Liver (tissue), 9 donors: Measurements from ENCODE around the gene CARS1. TPM values are rescaled to one million over a fixed set of nuclear protein-coding genes. Genes with fewer than 3 reads are reported as not detected.

Experiments used
- DNase-seq: peaks from one replicate; pipeline ENCODE4 v3.0.0-alpha.2; 2017; ENCODE audit warnings: low spot score
- H3K27ac ChIP-seq, 2 donors: one replicate each; pipeline ENCODE4 v1.7.0; 2013; ENCODE audit warnings: inconsistent platforms in 2 of 2, low read length in 2 of 2, control low read depth in 1 of 2, low read depth in 1 of 2, mild to moderate bottlenecking in 1 of 2
- H3K27me3 ChIP-seq, 4 donors: one replicate each; pipeline versions ENCODE4 v1.6.1 to v1.7.0; 2013; ENCODE audit warnings: low read length in 3 of 4, inconsistent platforms in 1 of 4, mild to moderate bottlenecking in 1 of 4, moderate library complexity in 1 of 4; ENCODE audit not compliant: control insufficient read depth in 4 of 4, insufficient read depth in 4 of 4
- H3K36me3 ChIP-seq, 4 donors: one replicate each; pipeline versions ENCODE4 v1.6.1 to v1.7.0; 2013; ENCODE audit warnings: low read length in 3 of 4, mild to moderate bottlenecking in 3 of 4, low read depth in 1 of 4, moderate library complexity in 1 of 4; ENCODE audit not compliant: control insufficient read depth in 4 of 4, insufficient read depth in 3 of 4
- H3K4me1 ChIP-seq, 4 donors: one replicate each; pipeline versions ENCODE4 v1.6.1 to v1.7.0; 2013; ENCODE audit warnings: low read length in 3 of 4, mild to moderate bottlenecking in 3 of 4, moderate library complexity in 1 of 4; ENCODE audit not compliant: control insufficient read depth in 4 of 4, insufficient read depth in 4 of 4
- H3K4me3 ChIP-seq, 3 donors: one replicate each; pipeline versions ENCODE4 v1.6.1 to v1.7.0; 2013; ENCODE audit warnings: low read length in 3 of 3, control low read depth in 1 of 3, low read depth in 1 of 3, mild to moderate bottlenecking in 1 of 3
- H3K9ac ChIP-seq, 2 donors: one replicate each; pipeline ENCODE4 v1.7.0; 2013; ENCODE audit warnings: low read length in 2 of 2, mild to moderate bottlenecking in 2 of 2, moderate library complexity in 2 of 2, control low read depth in 1 of 2, low read depth in 1 of 2
- H3K9me3 ChIP-seq, 4 donors: one replicate each; pipeline versions ENCODE4 v1.6.1 to v1.7.0; 2013; ENCODE audit warnings: low read length in 3 of 4; ENCODE audit not compliant: control insufficient read depth in 4 of 4
- EGR1 ChIP-seq, 2 donors: IDR thresholded peaks; 2 replicates each; pipeline ENCODE4 v1.6.1; 2016 to 2018; ENCODE audit warnings: antibody characterized with exemption in 2 of 2, low read depth in 2 of 2
- FOXA1 ChIP-seq: IDR thresholded peaks from 2 replicates; pipeline ENCODE4 v1.6.1; 2016; ENCODE audit warnings: antibody characterized with exemption
- FOXA2 ChIP-seq: IDR thresholded peaks from 2 replicates; pipeline ENCODE4 v1.6.1; 2016; ENCODE audit warnings: antibody characterized with exemption
- GABPA ChIP-seq, 2 donors: IDR thresholded peaks in 1 of 2; conservative IDR thresholded peaks in 1 of 2; 2 replicates each; pipeline ENCODE4 v1.6.1; 2016; ENCODE audit warnings: antibody characterized with exemption in 2 of 2, mild to moderate bottlenecking in 1 of 2, moderate library complexity in 1 of 2
- HNF4G ChIP-seq: IDR thresholded peaks from 2 replicates; pipeline ENCODE4 v1.6.1; 2016; ENCODE audit warnings: antibody characterized with exemption
- JUND ChIP-seq, 2 donors: IDR thresholded peaks; 2 replicates each; pipeline ENCODE4 v1.6.1; 2016; ENCODE audit warnings: antibody characterized with exemption in 2 of 2
- NR2F2 ChIP-seq: IDR thresholded peaks from 2 replicates; pipeline ENCODE4 v1.6.1; 2016; ENCODE audit warnings: antibody characterized with exemption
- RAD21 ChIP-seq, 2 donors: IDR thresholded peaks; 2 replicates each; pipeline ENCODE4 v1.6.1; 2016; ENCODE audit warnings: antibody characterized with exemption in 2 of 2, mild to moderate bottlenecking in 2 of 2
- REST ChIP-seq: IDR thresholded peaks from 2 replicates; pipeline ENCODE4 v1.6.1; 2016; ENCODE audit warnings: antibody characterized with exemption, mild to moderate bottlenecking
- RXRA ChIP-seq, 2 donors: IDR thresholded peaks; 2 replicates each; pipeline ENCODE4 v1.6.1; 2017 to 2018; ENCODE audit warnings: antibody characterized with exemption in 2 of 2, mild to moderate bottlenecking in 1 of 2
- SP1 ChIP-seq: IDR thresholded peaks from 2 replicates; pipeline ENCODE4 v1.6.1; 2018; ENCODE audit warnings: antibody characterized with exemption, mild to moderate bottlenecking
- TAF1 ChIP-seq: conservative IDR thresholded peaks from 2 replicates; pipeline ENCODE4 v1.6.1; 2016; ENCODE audit warnings: antibody characterized with exemption, mild to moderate bottlenecking
- YY1 ChIP-seq: IDR thresholded peaks from 2 replicates; pipeline ENCODE4 v1.6.1; 2016; ENCODE audit warnings: antibody characterized with exemption, mild to moderate bottlenecking
- ZBTB33 ChIP-seq: IDR thresholded peaks from 2 replicates; pipeline ENCODE4 v1.6.1; 2016; ENCODE audit warnings: antibody characterized with exemption
- WGBS: extraction: QIAGEN DNeasy Blood & Tissue Kit; methylation state at CpG from one replicate; pipeline ENCODE4 v1.1.7; 2013; 5-methylcytosine and 5-hydroxymethylcytosine counted together
- polyA plus RNA-seq, 2 donors: library from polyadenylated mRNA; stranded (reverse) in 1 of 2; unstranded in 1 of 2; fragments of 200-250 nt in 1 of 2; fragments of >200 nt in 1 of 2; fragmentation: Nextera tagmentation in 1 of 2; extraction: Ambion mirVana in 1 of 2; gene quantifications; one replicate each; pipeline versions ENCODE4 v1.2.1 to v1.2.3, GENCODE V29; 2013 to 2015
- total RNA-seq, 2 donors: library from RNA; depleted of rRNA; stranded (reverse); fragments of >200 nt; gene quantifications; one replicate each; pipeline ENCODE4 v1.2.3, GENCODE V29; 2014
- TF ChIP-seq, protein P1 (sequence below): fragments of 150-350 bp; IDR thresholded peaks from 2 replicates; pipeline ENCODE4 v1.5.1; 2017; ENCODE audit warnings: improper control_type of control experiment, low read depth, low read length; ENCODE audit not compliant: missing input control
- TF ChIP-seq, protein P2 (sequence below): IDR thresholded peaks from 2 replicates; pipeline ENCODE4 v1.6.1; 2016; ENCODE audit warnings: antibody characterized with exemption
- donor health status: healthy.
- donor health status: healthy.
- donor health status: healthy.
- donor health status: healthy.
- donor health status: healthy.

Gene CARS1
- total and polyA plus RNA-seq, 4 donors, result 15.2 to 40.1 (median 22.1) TPM

GRCh38 chr11:3090096-3090901, 33.1 kb upstream of the CARS1 start (continued):
- TF ChIP-seq, protein P1, sequence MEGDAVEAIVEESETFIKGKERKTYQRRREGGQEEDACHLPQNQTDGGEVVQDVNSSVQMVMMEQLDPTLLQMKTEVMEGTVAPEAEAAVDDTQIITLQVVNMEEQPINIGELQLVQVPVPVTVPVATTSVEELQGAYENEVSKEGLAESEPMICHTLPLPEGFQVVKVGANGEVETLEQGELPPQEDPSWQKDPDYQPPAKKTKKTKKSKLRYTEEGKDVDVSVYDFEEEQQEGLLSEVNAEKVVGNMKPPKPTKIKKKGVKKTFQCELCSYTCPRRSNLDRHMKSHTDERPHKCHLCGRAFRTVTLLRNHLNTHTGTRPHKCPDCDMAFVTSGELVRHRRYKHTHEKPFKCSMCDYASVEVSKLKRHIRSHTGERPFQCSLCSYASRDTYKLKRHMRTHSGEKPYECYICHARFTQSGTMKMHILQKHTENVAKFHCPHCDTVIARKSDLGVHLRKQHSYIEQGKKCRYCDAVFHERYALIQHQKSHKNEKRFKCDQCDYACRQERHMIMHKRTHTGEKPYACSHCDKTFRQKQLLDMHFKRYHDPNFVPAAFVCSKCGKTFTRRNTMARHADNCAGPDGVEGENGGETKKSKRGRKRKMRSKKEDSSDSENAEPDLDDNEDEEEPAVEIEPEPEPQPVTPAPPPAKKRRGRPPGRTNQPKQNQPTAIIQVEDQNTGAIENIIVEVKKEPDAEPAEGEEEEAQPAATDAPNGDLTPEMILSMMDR, result no peak
- TF ChIP-seq NR2F2, result no peak
- no peak for TF ChIP-seq REST
- no peak for TF ChIP-seq GABPA (IDR thresholded peaks at IDR 0.05 in 1 of 2, conservative IDR thresholded peaks at IDR 0.05 in 1 of 2)
- no peak for TF ChIP-seq RXRA (IDR thresholded peaks at IDR 0.05)
- TF ChIP-seq TAF1, result no peak

DNA sequence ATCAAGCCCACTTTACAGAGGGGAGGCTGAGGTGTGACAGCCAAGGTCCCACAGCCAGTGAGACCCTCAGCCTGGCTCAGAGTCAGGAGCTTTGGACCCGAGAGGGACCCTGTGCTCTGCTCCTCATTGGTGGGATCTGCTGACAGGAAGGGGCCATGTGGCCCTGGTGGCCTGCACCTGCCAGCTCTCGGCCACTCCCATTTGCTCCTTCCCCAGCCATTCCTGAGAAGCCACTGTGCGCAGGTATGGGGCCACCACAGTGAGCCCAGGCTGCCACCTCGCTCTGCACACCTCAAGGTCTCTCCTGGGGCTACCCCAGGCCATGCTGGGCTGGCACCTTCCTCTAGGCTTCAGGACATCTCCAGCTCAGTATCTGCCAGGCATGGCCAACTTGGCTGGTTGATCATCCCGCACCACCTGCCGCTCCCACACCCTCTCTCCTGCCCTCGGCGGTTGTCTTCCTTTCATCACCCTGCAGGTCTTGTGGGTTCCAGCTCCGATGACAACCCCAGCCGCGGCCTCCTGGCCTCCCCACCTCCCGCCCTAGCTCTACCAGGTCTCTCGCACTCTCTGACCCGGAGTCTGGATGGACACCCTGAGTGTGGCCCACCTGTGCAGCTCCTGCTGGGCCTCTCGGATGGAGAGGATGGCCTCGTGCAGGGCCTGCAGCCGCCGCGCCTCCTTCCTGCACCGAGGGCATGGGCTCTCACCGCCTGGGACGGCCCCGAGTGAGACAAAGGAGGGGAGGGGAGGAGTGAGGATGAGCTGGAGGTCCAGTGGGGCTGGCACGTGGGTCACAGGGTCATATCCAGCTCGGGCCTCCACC, 32.2 kb upstream of the CARS1 start:
- H3K9ac ChIP-seq, result no peak overlapping the region
- TF ChIP-seq FOXA1 (no peak), RAD21 (IDR thresholded peaks at IDR 0.05) (no peak), YY1 (no peak), RXRA (IDR thresholded peaks at IDR 0.05) (no peak), SP1 (no peak), EGR1 (IDR thresholded peaks at IDR 0.05; ENCODE audit: low read depth in 2 of 2) (no peak)
- no peak for DNase-seq
- H3K4me1 ChIP-seq, result no peaks in the 10 kb centered on the region
- 93% methylated on average over 25 of the region's 25 CpGs for WGBS
- no peak overlapping the region for H3K4me3 ChIP-seq
- H3K36me3 ChIP-seq, result peaks cover 0 to 2% (median 0%) of the 10 kb centered on the region in 4 donors
- no peaks in the 10 kb centered on the region for H3K27me3 ChIP-seq
- no peak overlapping the region for H3K27ac ChIP-seq
- no peaks in the 10 kb centered on the region for H3K9me3 ChIP-seq

- peaks cover 0 to 2% (median 0%) of the 10 kb centered on the region in 4 donors for H3K36me3 ChIP-seq
- no peaks in the 10 kb centered on the region for H3K9me3 ChIP-seq
- no peak overlapping the region for H3K9ac ChIP-seq
- H3K27ac ChIP-seq, result no peak overlapping the region
- no peak for DNase-seq
- no peaks in the 10 kb centered on the region for H3K4me1 ChIP-seq
- no peak overlapping the region for H3K4me3 ChIP-seq
- no peaks in the 10 kb centered on the region for H3K27me3 ChIP-seq
- 95% methylated on average over 14 of the region's 14 CpGs for WGBS
- no peak for TF ChIP-seq FOXA1
- no peak for TF ChIP-seq EGR1 (IDR thresholded peaks at IDR 0.05; ENCODE audit: low read depth in 2 of 2)
- no peak for TF ChIP-seq RXRA (IDR thresholded peaks at IDR 0.05)
- no peak for TF ChIP-seq NR2F2
- TF ChIP-seq ZBTB33, result no peak
- no peak for TF ChIP-seq TAF1
- no peak for TF ChIP-seq SP1
- TF ChIP-seq RAD21 (IDR thresholded peaks at IDR 0.05), result no peak
- no peak for TF ChIP-seq HNF4G
- TF ChIP-seq, protein P1, result no peak
- TF ChIP-seq, protein P2, sequence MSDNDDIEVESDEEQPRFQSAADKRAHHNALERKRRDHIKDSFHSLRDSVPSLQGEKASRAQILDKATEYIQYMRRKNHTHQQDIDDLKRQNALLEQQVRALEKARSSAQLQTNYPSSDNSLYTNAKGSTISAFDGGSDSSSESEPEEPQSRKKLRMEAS, result no peak
- no peak for TF ChIP-seq YY1
- TF ChIP-seq JUND (IDR thresholded peaks at IDR 0.05), result no peak
- no peak for TF ChIP-seq FOXA2
Observed at GRCh38 chr11:3088806-3089205, 31.6 kb upstream of the CARS1 start.
